IMR-90 (cell line): ENCODE data around the gene TCERG1. TPM values are rescaled to one million over a fixed set of nuclear protein-coding genes. Genes with fewer than 3 reads are reported as not detected.

Source experiments
- ATAC-seq: fragments of 200-7000 bp; cut with Tn5 transposase; 2 replicates; pipeline ENCODE4 v1.9.1; 2020; ENCODE audit warnings: low read depth, mild to moderate bottlenecking, moderate library complexity
- BruUV-seq: library from RNA; stranded (reverse); fragments of 400-500 nt; replicated peaks from 2 replicates; lab custom pipeline; 2021; lab: Mats Ljungman, UMichigan
- CTCF ChIA-PET: fragments of 300-600 bp; formaldehyde crosslinking; extraction: SDS; loops from one replicate; lab custom pipeline; 2021; ENCODE audit warnings: antibody characterized with exemption; lab: Yijun Ruan, JAX
- POLR2A ChIA-PET: fragments of 300-600 bp; sonication (Branson Sonifier 250); formaldehyde crosslinking; loops from one replicate; lab custom pipeline; 2022; ENCODE audit warnings: antibody characterized with exemption; ENCODE audit not compliant: unreplicated experiment; lab: Charles Lee
- DNase-seq: peaks from one replicate; pipeline ENCODE4 v3.0.0; 2013
- H2AFZ ChIP-seq: replicated peaks from 2 replicates; pipeline ENCODE3; 2013; ENCODE audit warnings: low read length, mild to moderate bottlenecking; ENCODE audit not compliant: poor library complexity
- H2AK5ac ChIP-seq: 2 replicates; pipeline ENCODE4 v1.6.1; 2013; ENCODE audit warnings: low read depth, low read length, inconsistent platforms
- H2AK9ac ChIP-seq: replicated peaks from 2 replicates; pipeline ENCODE3; 2013; ENCODE audit warnings: mild to moderate bottlenecking, low read depth, low read length, moderate library complexity; ENCODE audit not compliant: poor library complexity
- H2BK120ac ChIP-seq: 2 replicates; pipeline ENCODE4 v1.6.1; 2013; ENCODE audit warnings: low read depth, low read length, inconsistent platforms
- H2BK15ac ChIP-seq: 3 replicates; pipeline ENCODE4 v1.6.1; 2013; ENCODE audit warnings: low read depth, low read length, inconsistent platforms
- H2BK20ac ChIP-seq: 2 replicates; pipeline ENCODE4 v1.6.1; 2013; ENCODE audit warnings: low read depth, mild to moderate bottlenecking, inconsistent platforms, low read length, moderate library complexity
- H2BK5ac ChIP-seq: 2 replicates; pipeline ENCODE4 v1.6.1; 2013; ENCODE audit warnings: mild to moderate bottlenecking, low read depth, low read length, inconsistent platforms; ENCODE audit not compliant: poor library complexity, severe bottlenecking
- H3K14ac ChIP-seq: replicated peaks from 2 replicates; pipeline ENCODE4 v1.6.1; 2013; ENCODE audit warnings: low read depth, low read length, inconsistent platforms
- H3K18ac ChIP-seq: 2 replicates; pipeline ENCODE4 v1.6.1; 2013; ENCODE audit warnings: low read depth, low read length, control low read depth
- H3K23ac ChIP-seq: 2 replicates; pipeline ENCODE4 v1.6.1; 2013; ENCODE audit warnings: low read depth, low read length, inconsistent platforms
- H3K27ac ChIP-seq: 2 replicates; pipeline ENCODE4 v1.5.1; 2013; ENCODE audit warnings: mild to moderate bottlenecking, control low read depth, low read length; ENCODE audit not compliant: insufficient read depth
- H3K27me3 ChIP-seq: 2 replicates; pipeline ENCODE4 v1.6.1; 2013; ENCODE audit warnings: low read length; ENCODE audit not compliant: control insufficient read depth, insufficient read depth
- H3K36me3 ChIP-seq: 2 replicates; pipeline ENCODE4 v1.6.1; 2013; ENCODE audit warnings: low read length, mixed read lengths; ENCODE audit not compliant: control insufficient read depth, insufficient read depth
- H3K4ac ChIP-seq: 2 replicates; pipeline ENCODE4 v1.6.1; 2013; ENCODE audit warnings: low read depth, low read length, inconsistent platforms
- H3K4me1 ChIP-seq: 2 replicates; pipeline ENCODE4 v1.6.1; 2013; ENCODE audit warnings: low read length, mixed read lengths; ENCODE audit not compliant: control insufficient read depth, insufficient read depth
- H3K4me2 ChIP-seq: 2 replicates; pipeline ENCODE4 v1.6.1; 2013; ENCODE audit warnings: low read depth, mild to moderate bottlenecking, control low read depth, low read length, moderate library complexity
- H3K4me3 ChIP-seq: 2 replicates; pipeline ENCODE4 v1.5.1; 2013; ENCODE audit warnings: low read depth, mild to moderate bottlenecking, control low read depth, low read length, moderate library complexity; ENCODE audit not compliant: insufficient read depth
- H3K56ac ChIP-seq: 2 replicates; pipeline ENCODE4 v1.6.1; 2013; ENCODE audit warnings: low read length, inconsistent platforms; ENCODE audit not compliant: insufficient read depth; ENCODE audit errors: extremely low read depth
- H3K79me1 ChIP-seq, 2 experiments: 2 replicates each; pipeline ENCODE4 v1.6.1; 2013; ENCODE audit warnings: low read length in 2 of 2, inconsistent platforms in 1 of 2, low read depth in 1 of 2
- H3K9ac ChIP-seq: 2 replicates; pipeline ENCODE4 v1.6.1; 2013; ENCODE audit warnings: low read depth, low read length, control low read depth
- H3K9me1 ChIP-seq: 2 replicates; pipeline ENCODE4 v1.6.1; 2013; ENCODE audit warnings: low read length, inconsistent platforms; ENCODE audit not compliant: insufficient read depth
- H3K9me3 ChIP-seq: 2 replicates; pipeline ENCODE4 v1.6.1; 2013; ENCODE audit warnings: low read length; ENCODE audit not compliant: control insufficient read depth, insufficient read depth
- H4K20me1 ChIP-seq: 2 replicates; pipeline ENCODE4 v1.6.1; 2013; ENCODE audit warnings: low read length, inconsistent platforms; ENCODE audit not compliant: insufficient read depth
- H4K5ac ChIP-seq: 2 replicates; pipeline ENCODE4 v1.6.1; 2013; ENCODE audit warnings: mild to moderate bottlenecking, low read depth, low read length, control low read depth
- H4K8ac ChIP-seq, 2 experiments: 2 replicates each; pipeline ENCODE4 v1.6.1; 2013; ENCODE audit warnings: low read depth in 2 of 2, low read length in 2 of 2, control low read depth in 1 of 2, inconsistent platforms in 1 of 2
- H4K91ac ChIP-seq: 2 replicates; pipeline ENCODE4 v1.6.1; 2013; ENCODE audit warnings: low read depth, low read length, inconsistent platforms; ENCODE audit not compliant: insufficient read depth
- BHLHE40 ChIP-seq: fragments of 150-350 bp; IDR thresholded peaks from 2 replicates; pipeline ENCODE4 v1.6.1; 2016; ENCODE audit warnings: mild to moderate bottlenecking, low read depth, low read length
- CEBPB ChIP-seq: IDR thresholded peaks from 2 replicates; pipeline ENCODE4 v1.6.1; 2012; ENCODE audit warnings: low read depth, low read length, improper control_type of control experiment
- CTCF ChIP-seq: conservative IDR thresholded peaks from 2 replicates; pipeline ENCODE4 v1.5.1; 2012; ENCODE audit warnings: mild to moderate bottlenecking, low read depth, low read length, improper control_type of control experiment
- FOS ChIP-seq: fragments of 150-350 bp; IDR thresholded peaks from 2 replicates; pipeline ENCODE4 v1.6.1; 2016; ENCODE audit warnings: low read depth, low read length
- MAFK ChIP-seq: IDR thresholded peaks from 2 replicates; pipeline ENCODE4 v1.6.1; 2012; ENCODE audit warnings: low read depth, low read length, improper control_type of control experiment
- MAZ ChIP-seq: IDR thresholded peaks from 2 replicates; pipeline ENCODE4 v1.6.1; 2012; ENCODE audit warnings: low read depth, mild to moderate bottlenecking, low read length, improper control_type of control experiment, moderate library complexity, borderline replicate concordance
- MXI1 ChIP-seq: IDR thresholded peaks from 2 replicates; pipeline ENCODE4 v1.6.1; 2012; ENCODE audit warnings: low read depth, mild to moderate bottlenecking, low read length, moderate library complexity, borderline replicate concordance
- NFE2L2 ChIP-seq: fragments of 150-350 bp; IDR thresholded peaks from 2 replicates; pipeline ENCODE4 v1.6.1; 2016; ENCODE audit warnings: low read depth, mild to moderate bottlenecking, low read length
- POLR2A ChIP-seq: IDR thresholded peaks from 2 replicates; pipeline ENCODE4 v1.6.1; 2012; ENCODE audit warnings: mild to moderate bottlenecking, low read depth, low read length
- RCOR1 ChIP-seq: IDR thresholded peaks from 2 replicates; pipeline ENCODE4 v1.6.1; 2012; ENCODE audit warnings: mild to moderate bottlenecking, low read length, improper control_type of control experiment; ENCODE audit not compliant: insufficient replicate concordance
- RFX5 ChIP-seq: IDR thresholded peaks from 2 replicates; pipeline ENCODE4 v1.8.0; 2012; ENCODE audit warnings: low read depth, mild to moderate bottlenecking, low read length, moderate library complexity
- SMC3 ChIP-seq: fragments of 150-350 bp; IDR thresholded peaks from 2 replicates; pipeline ENCODE4 v1.6.1; 2016; ENCODE audit warnings: low read depth, mild to moderate bottlenecking, antibody characterized with exemption, low read length, moderate library complexity
- WGBS, 2 experiments: methylation state at CpG; one replicate each; pipeline versions ENCODE4 v1.1.5 to v1.1.7; 2013; ENCODE audit warnings: missing lambda C conversion rate in 2 of 2; ENCODE audit not compliant: insufficient read length in 1 of 2; ENCODE audit errors: extremely low coverage in 2 of 2; 5-methylcytosine and 5-hydroxymethylcytosine counted together
- dilution Hi-C: fragments of 300-500 bp; cut with HindIII; formaldehyde crosslinking; loops from one replicate; pipeline ENCODE4 v1.14.3; 2018; ENCODE audit warnings: low sequenced_read_pairs; ENCODE audit not compliant: unreplicated experiment
- in situ Hi-C: fragments of 300-500 bp; cut with MboI; formaldehyde crosslinking; loops from 3 replicates; pipeline ENCODE4 v1.14.3; 2019; ENCODE audit warnings: low sequenced_read_pairs, inconsistent platforms, mixed read lengths
- intact Hi-C: fragments of 100-400 bp; cut with micrococcal nuclease; formaldehyde crosslinking; loops from 2 replicates; pipeline ENCODE4 v1.10.0; 2022
- polyA plus RNA-seq, 3 experiments: library from polyadenylated mRNA; depleted of rRNA; stranded (reverse); fragments of >200 nt; gene quantifications; 2 replicates each; pipeline ENCODE4 v1.2.3, GENCODE V29; 2012; ENCODE audit warnings: low replicate concordance in 1 of 3
- total RNA-seq: library from RNA; depleted of rRNA; stranded (reverse); fragments of >200 nt; gene quantifications from 2 replicates; pipeline ENCODE4 v1.2.3, GENCODE V29; 2012
- TF ChIP-seq, protein P1 (sequence below): fragments of 150-350 bp; IDR thresholded peaks from 2 replicates; pipeline ENCODE4 v1.6.1; 2017; ENCODE audit warnings: mild to moderate bottlenecking, antibody characterized with exemption, low read length, low read depth
- TF ChIP-seq, protein P2 (sequence below): fragments of 150-350 bp; IDR thresholded peaks from 2 replicates; pipeline ENCODE4 v1.6.1; 2016; ENCODE audit warnings: low read depth, mild to moderate bottlenecking, low read length, moderate library complexity, borderline replicate concordance

Gene TCERG1
- total and polyA plus RNA-seq, 2 of the 4 experiments (the other 2 are of a cell fraction), result 21.9 to 44.7 TPM

DNA sequence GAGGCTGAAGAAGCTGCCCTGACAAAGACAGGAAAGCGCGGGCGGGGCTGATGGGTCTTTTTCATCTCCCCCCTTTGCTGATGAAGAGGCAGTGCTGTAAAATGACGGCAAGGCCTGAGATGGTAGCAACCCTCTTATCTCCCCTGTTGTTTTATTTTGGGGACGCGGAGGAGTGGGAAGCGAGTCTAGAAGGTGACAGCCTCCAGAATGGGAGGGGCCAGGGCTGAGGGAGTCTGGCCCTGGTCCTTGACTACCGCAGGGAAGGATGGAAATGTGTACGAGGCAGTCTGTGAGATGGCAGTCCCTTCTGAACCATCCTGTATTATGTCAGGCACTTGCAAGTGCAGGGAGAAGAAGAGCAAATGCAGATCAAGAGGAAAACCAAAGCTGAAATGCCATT lies 46.1 kb upstream of the TCERG1 start:
- ChIA-PET CTCF (interaction anchor here (1.2 kb wide), 1 partner anchor 9 kb away, joined by 4 read pairs; no protein-coding TSS in a partner anchor), POLR2A (no interaction called here)
- Histone ChIP-seq H3K79me1 (no peaks in the 10 kb centered on the region), H4K20me1 (no peaks in the 10 kb centered on the region), H2AFZ (no peak overlapping the region), H3K9ac (no peak overlapping the region), H2BK20ac (no peak overlapping the region), H3K4me3 (no peak overlapping the region), H2BK120ac (no peak overlapping the region), H4K8ac (no peak overlapping the region), H2AK5ac (no peak overlapping the region), H3K27me3 (peaks cover 9% of the 10 kb centered on the region), H3K27ac (no peak overlapping the region), H3K4me2 (no peak overlapping the region), H3K4me1 (no peaks in the 10 kb centered on the region), H3K18ac (no peak overlapping the region), H2BK15ac (no peak overlapping the region), H3K14ac (no peak overlapping the region), H3K36me3 (no peaks in the 10 kb centered on the region), H3K9me1 (no peaks in the 10 kb centered on the region), H3K23ac (no peak overlapping the region), H3K56ac (no peak overlapping the region), H2AK9ac (no peak overlapping the region), H3K9me3 (no peaks in the 10 kb centered on the region), H4K91ac (no peak overlapping the region), H2BK5ac (no peak overlapping the region), H4K5ac (no peak overlapping the region), H3K4ac (no peak overlapping the region)
- TF ChIP-seq CEBPB (no peak), FOS (no peak), BHLHE40 (no peak), SMC3 (no peak), POLR2A (no peak), MXI1 (no peak), CTCF (no peak), MAFK (no peak), NFE2L2 (no peak), RCOR1 (no peak), MAZ (no peak), RFX5 (no peak)
- TF ChIP-seq, protein P1, sequence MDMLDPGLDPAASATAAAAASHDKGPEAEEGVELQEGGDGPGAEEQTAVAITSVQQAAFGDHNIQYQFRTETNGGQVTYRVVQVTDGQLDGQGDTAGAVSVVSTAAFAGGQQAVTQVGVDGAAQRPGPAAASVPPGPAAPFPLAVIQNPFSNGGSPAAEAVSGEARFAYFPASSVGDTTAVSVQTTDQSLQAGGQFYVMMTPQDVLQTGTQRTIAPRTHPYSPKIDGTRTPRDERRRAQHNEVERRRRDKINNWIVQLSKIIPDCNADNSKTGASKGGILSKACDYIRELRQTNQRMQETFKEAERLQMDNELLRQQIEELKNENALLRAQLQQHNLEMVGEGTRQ, result no peak
- TF ChIP-seq, protein P2, sequence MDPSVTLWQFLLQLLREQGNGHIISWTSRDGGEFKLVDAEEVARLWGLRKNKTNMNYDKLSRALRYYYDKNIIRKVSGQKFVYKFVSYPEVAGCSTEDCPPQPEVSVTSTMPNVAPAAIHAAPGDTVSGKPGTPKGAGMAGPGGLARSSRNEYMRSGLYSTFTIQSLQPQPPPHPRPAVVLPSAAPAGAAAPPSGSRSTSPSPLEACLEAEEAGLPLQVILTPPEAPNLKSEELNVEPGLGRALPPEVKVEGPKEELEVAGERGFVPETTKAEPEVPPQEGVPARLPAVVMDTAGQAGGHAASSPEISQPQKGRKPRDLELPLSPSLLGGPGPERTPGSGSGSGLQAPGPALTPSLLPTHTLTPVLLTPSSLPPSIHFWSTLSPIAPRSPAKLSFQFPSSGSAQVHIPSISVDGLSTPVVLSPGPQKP, result no peak
- intact Hi-C loops, result no loop called here
- DNase-seq (no peak), ATAC-seq (no peak)
- dilution Hi-C loops, result no loop called here
- in situ Hi-C loops, result no loop called here
- no TSS peak for BruUV-seq
- WGBS, 2 experiments, result no CpG with 5 or more reads among the region's 9 CpGs
